Osteocyte (in vitro differentiated cells): ENCODE data around the gene TUNAR. TPM values are rescaled to one million over a fixed set of nuclear protein-coding genes. Genes with fewer than 3 reads are reported as not detected.

Experiments used
- DNase-seq: peaks from one replicate; pipeline ENCODE4 v3.0.0; 2021; ENCODE audit warnings: mixed read lengths; ENCODE audit not compliant: unreplicated experiment; ENCODE audit errors: extremely low spot score
- H3K27ac Mint-ChIP-seq: one replicate; pipeline ENCODE4 v1.8.0; 2021; ENCODE audit warnings: mild to moderate bottlenecking, mixed read lengths; ENCODE audit not compliant: unreplicated experiment
- H3K27me3 Mint-ChIP-seq: one replicate; pipeline ENCODE4 v1.8.0; 2021; ENCODE audit warnings: mixed read lengths; ENCODE audit not compliant: unreplicated experiment
- H3K36me3 Mint-ChIP-seq: one replicate; pipeline ENCODE4 v1.8.0; 2021; ENCODE audit warnings: mixed read lengths; ENCODE audit not compliant: unreplicated experiment
- H3K4me1 Mint-ChIP-seq: one replicate; pipeline ENCODE4 v1.8.0; 2021; ENCODE audit warnings: mixed read lengths; ENCODE audit not compliant: unreplicated experiment
- H3K4me3 Mint-ChIP-seq: one replicate; pipeline ENCODE4 v1.8.0; 2021; ENCODE audit warnings: mild to moderate bottlenecking, moderate library complexity, mixed read lengths; ENCODE audit not compliant: unreplicated experiment
- H3K9me3 Mint-ChIP-seq: one replicate; pipeline ENCODE4 v1.8.0; 2021; ENCODE audit warnings: mixed read lengths; ENCODE audit not compliant: unreplicated experiment
- CTCF ChIP-seq: fragments of 200-600 bp; sonication (generic); IDR thresholded peaks from 2 replicates; pipeline ENCODE4 v1.5.0; 2021; ENCODE audit warnings: antibody characterized with exemption, mild to moderate bottlenecking, moderate library complexity
- total RNA-seq: library from RNA; stranded (reverse); gene quantifications from 2 replicates; pipeline ENCODE4 v1.2.1, GENCODE V29; 2021

The TUNAR gene
- total RNA-seq, 1 donor from 2014 or later: 0.27 TPM

GRCh38 chr14:95944462-95944861 lies 67.8 kb downstream of the TUNAR start:
- Mint-ChIP-seq H3K4me1 (no peaks in the 10 kb centered on the region), H3K9me3 (peaks cover 9% of the 10 kb centered on the region), H3K4me3 (no peak overlapping the region), H3K27me3 (peaks cover 10% of the 10 kb centered on the region), H3K27ac (no peak overlapping the region), H3K36me3 (no peaks in the 10 kb centered on the region)
- no peak for DNase-seq
- no peak for TF ChIP-seq CTCF

- no peaks in the 10 kb centered on the region for H3K4me1 Mint-ChIP-seq
- no peak overlapping the region for H3K4me3 Mint-ChIP-seq
- no peaks in the 10 kb centered on the region for H3K36me3 Mint-ChIP-seq
- TF ChIP-seq CTCF: no peak
- no peak overlapping the region for H3K27ac Mint-ChIP-seq
- H3K9me3 Mint-ChIP-seq: no peaks in the 10 kb centered on the region
- DNase-seq: no peak
- peaks cover 13% of the 10 kb centered on the region for H3K27me3 Mint-ChIP-seq
Measured at GRCh38 chr14:95946867-95947266, 70.2 kb downstream of the TUNAR start.

GRCh38 chr14:95948558-95948981 lies 71.9 kb downstream of the TUNAR start:
- Mint-ChIP-seq H3K36me3 (no peaks in the 10 kb centered on the region), H3K9me3 (no peaks in the 10 kb centered on the region), H3K27ac (no peak overlapping the region), H3K4me3 (no peak overlapping the region), H3K4me1 (no peaks in the 10 kb centered on the region), H3K27me3 (peaks cover 13% of the 10 kb centered on the region)
- TF ChIP-seq CTCF: no peak
- no peak for DNase-seq

DNA sequence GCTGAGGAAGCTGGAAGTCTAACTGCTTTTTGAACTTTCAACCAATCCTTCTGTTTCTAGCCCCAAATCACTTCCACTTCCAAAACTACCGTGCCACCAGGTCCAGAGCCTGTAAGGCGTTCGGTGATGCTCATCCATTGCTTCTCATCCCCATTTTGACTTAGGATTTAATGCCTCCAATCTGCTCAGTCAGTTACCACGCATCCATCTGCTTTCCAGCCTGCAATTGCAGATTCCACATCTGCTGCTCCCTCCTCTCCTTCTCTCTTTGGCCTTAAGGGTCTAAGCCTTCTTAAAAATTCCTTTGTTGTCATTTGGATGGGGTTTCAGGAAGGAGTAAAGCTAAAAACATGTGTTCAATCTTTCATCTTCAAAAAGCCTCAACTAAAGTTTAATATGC lies 74.7 kb downstream of the TUNAR start:
- no peak overlapping the region for H3K4me3 Mint-ChIP-seq
- TF ChIP-seq CTCF: no peak
- H3K9me3 Mint-ChIP-seq: no peaks in the 10 kb centered on the region
- H3K36me3 Mint-ChIP-seq: no peaks in the 10 kb centered on the region
- no peaks in the 10 kb centered on the region for H3K4me1 Mint-ChIP-seq
- peaks cover 13% of the 10 kb centered on the region for H3K27me3 Mint-ChIP-seq
- no peak for DNase-seq
- H3K27ac Mint-ChIP-seq: no peak overlapping the region

DNA sequence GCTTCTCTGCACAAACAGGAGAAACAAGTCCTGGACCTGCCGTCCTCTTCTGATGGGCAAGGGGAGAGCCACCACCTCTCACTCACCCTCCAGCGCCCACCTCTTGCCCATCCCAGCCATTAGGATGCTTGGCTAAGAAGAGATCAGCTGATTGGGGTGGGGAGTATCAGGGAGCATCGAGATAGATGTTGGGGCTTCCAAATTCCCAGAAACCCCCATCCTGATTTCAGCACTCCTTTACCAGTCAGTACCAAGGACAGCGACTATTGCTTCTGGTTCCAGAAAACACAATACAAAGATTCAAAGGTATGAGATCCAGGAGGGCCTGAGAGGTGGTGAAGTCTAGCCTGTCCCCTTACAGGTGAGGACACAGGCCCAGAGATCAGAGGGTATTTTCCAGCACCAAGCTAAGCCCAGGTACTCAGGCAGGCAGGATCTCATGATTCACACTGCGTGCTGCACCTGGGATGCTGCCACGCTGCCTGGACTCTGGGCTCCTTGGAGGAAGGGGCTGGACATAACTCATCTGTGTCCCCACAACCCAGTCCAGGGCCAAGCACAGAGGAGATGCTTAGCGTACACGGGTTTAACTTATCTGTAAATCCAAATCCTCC lies 76.6 kb downstream of the TUNAR start:
- Mint-ChIP-seq H3K36me3 (no peaks in the 10 kb centered on the region), H3K27me3 (peaks cover 7% of the 10 kb centered on the region), H3K27ac (no peak overlapping the region), H3K4me3 (no peak overlapping the region), H3K4me1 (no peaks in the 10 kb centered on the region), H3K9me3 (no peaks in the 10 kb centered on the region)
- DNase-seq: no peak
- TF ChIP-seq CTCF: no peak
